HL-60 (cell line): ENCODE data around the gene CYP26B1.

Experiments used
- GABPA ChIP-seq: IDR thresholded peaks from 2 replicates; pipeline ENCODE4 v1.6.1; 2012; ENCODE audit warnings: low read depth
- POLR2AphosphoS5 ChIP-seq: IDR thresholded peaks from 2 replicates; pipeline ENCODE4 v1.6.1; 2012; ENCODE audit warnings: low read depth
- REST ChIP-seq: IDR thresholded peaks from 2 replicates; pipeline ENCODE4 v1.6.1; 2012; ENCODE audit warnings: low read depth; ENCODE audit not compliant: insufficient replicate concordance
- TF ChIP-seq, protein P1 (sequence below): IDR thresholded peaks from one replicate; pipeline ENCODE4 v1.5.1; 2011; ENCODE audit warnings: low read length, control low read depth, inconsistent platforms; ENCODE audit not compliant: insufficient read depth

- TF ChIP-seq, protein P1, sequence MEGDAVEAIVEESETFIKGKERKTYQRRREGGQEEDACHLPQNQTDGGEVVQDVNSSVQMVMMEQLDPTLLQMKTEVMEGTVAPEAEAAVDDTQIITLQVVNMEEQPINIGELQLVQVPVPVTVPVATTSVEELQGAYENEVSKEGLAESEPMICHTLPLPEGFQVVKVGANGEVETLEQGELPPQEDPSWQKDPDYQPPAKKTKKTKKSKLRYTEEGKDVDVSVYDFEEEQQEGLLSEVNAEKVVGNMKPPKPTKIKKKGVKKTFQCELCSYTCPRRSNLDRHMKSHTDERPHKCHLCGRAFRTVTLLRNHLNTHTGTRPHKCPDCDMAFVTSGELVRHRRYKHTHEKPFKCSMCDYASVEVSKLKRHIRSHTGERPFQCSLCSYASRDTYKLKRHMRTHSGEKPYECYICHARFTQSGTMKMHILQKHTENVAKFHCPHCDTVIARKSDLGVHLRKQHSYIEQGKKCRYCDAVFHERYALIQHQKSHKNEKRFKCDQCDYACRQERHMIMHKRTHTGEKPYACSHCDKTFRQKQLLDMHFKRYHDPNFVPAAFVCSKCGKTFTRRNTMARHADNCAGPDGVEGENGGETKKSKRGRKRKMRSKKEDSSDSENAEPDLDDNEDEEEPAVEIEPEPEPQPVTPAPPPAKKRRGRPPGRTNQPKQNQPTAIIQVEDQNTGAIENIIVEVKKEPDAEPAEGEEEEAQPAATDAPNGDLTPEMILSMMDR = no peak
- no peak for TF ChIP-seq POLR2AphosphoS5
- no peak for TF ChIP-seq REST
- TF ChIP-seq GABPA = no peak
These were observed 4.0 kb downstream of the CYP26B1 start for GRCh38 chr2:72143441-72144273.
